ENCODE measurements around the gene MPDU1. TPM values are rescaled to one million over a fixed set of nuclear protein-coding genes. Genes with fewer than 3 reads are reported as not detected.
A peak's percentile ranks its signal among the peaks of the same experiment; 100 is the strongest.

MPDU1 gene
- total and polyA plus RNA-seq, 2 of the 13 experiments (the other 11 are each of a cell fraction or from before 2014, with no cell fraction given) = 112 to 167 TPM

DNA sequence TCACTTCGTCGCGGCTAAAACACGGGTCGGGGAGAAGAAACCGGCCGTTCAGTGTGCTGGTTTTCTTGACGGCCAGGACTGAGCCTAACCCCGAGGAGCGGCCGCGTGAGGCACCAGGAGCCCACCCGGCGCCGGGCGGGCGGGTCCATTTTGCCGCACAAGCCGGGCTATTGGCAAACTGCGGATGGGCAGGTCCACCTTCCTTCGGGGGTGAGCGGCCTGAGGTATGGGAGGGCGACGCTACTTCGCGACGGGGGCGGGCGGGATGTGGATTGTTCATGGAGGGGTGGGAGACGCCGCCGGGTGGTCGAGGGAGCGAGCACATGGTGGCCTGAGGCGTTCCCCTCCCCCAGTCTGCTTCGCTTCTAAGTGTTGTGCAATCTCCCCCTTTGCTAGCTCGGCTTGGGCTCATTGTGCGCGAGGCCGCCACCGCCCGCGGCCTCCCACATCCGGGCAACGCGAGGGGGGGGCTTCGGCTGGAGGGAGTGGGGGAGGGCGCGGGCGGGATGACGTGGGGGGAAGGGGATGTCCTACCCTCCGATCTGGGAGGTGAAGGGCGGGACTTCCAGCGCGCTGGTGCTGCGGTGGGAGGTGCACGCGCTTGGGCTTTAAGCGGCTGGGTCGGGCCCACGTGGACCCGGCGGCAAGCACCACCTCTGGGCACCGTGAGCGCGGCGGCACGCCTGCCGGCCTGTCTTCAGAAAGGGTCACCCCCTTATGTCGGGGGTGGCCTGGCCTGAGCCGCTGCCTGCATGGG is 10.2 kb upstream of the MPDU1 start (continued):
- TF ChIP-seq, protein P1, sequence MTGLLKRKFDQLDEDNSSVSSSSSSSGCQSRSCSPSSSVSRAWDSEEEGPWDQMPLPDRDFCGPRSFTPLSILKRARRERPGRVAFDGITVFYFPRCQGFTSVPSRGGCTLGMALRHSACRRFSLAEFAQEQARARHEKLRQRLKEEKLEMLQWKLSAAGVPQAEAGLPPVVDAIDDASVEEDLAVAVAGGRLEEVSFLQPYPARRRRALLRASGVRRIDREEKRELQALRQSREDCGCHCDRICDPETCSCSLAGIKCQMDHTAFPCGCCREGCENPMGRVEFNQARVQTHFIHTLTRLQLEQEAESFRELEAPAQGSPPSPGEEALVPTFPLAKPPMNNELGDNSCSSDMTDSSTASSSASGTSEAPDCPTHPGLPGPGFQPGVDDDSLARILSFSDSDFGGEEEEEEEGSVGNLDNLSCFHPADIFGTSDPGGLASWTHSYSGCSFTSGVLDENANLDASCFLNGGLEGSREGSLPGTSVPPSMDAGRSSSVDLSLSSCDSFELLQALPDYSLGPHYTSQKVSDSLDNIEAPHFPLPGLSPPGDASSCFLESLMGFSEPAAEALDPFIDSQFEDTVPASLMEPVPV (CRISPR knock-in tag; IDR thresholded peaks at IDR 0.05) = no peak; the same call in 1 of the 2 replicates
- TF ChIP-seq BRCA1 (CRISPR knock-in tag; IDR thresholded peaks at IDR 0.05) = no peak
- no peak for TF ChIP-seq SRF (IDR thresholded peaks at IDR 0.05; ENCODE audit: low read depth, low read length)
- TF ChIP-seq, protein P2, sequence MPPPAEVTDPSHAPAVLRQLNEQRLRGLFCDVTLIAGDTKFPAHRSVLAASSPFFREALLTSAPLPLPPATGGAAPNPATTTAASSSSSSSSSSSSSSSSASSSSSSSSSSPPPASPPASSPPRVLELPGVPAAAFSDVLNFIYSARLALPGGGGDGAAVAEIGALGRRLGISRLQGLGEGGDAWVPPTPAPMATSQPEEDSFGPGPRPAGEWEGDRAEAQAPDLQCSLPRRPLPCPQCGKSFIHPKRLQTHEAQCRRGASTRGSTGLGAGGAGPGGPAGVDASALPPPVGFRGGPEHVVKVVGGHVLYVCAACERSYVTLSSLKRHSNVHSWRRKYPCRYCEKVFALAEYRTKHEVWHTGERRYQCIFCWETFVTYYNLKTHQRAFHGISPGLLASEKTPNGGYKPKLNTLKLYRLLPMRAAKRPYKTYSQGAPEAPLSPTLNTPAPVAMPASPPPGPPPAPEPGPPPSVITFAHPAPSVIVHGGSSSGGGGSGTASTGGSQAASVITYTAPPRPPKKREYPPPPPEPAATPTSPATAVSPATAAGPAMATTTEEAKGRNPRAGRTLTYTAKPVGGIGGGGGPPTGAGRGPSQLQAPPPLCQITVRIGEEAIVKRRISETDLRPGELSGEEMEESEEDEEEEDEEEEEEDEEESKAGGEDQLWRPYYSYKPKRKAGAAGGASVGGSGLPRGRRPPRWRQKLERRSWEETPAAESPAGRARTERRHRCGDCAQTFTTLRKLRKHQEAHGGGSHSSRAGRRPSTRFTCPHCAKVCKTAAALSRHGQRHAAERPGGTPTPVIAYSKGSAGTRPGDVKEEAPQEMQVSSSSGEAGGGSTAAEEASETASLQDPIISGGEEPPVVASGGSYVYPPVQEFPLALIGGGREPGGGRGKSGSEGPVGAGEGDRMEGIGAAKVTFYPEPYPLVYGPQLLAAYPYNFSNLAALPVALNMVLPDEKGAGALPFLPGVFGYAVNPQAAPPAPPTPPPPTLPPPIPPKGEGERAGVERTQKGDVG (CRISPR knock-in tag; IDR thresholded peaks at IDR 0.05; ENCODE audit: borderline replicate concordance) = no peak; the same call in 1 of the 2 replicates
- TF ChIP-seq ZNF616 (CRISPR knock-in tag; IDR thresholded peaks at IDR 0.05; ENCODE audit: low read depth) = no peak
- TF ChIP-seq, protein P3, sequence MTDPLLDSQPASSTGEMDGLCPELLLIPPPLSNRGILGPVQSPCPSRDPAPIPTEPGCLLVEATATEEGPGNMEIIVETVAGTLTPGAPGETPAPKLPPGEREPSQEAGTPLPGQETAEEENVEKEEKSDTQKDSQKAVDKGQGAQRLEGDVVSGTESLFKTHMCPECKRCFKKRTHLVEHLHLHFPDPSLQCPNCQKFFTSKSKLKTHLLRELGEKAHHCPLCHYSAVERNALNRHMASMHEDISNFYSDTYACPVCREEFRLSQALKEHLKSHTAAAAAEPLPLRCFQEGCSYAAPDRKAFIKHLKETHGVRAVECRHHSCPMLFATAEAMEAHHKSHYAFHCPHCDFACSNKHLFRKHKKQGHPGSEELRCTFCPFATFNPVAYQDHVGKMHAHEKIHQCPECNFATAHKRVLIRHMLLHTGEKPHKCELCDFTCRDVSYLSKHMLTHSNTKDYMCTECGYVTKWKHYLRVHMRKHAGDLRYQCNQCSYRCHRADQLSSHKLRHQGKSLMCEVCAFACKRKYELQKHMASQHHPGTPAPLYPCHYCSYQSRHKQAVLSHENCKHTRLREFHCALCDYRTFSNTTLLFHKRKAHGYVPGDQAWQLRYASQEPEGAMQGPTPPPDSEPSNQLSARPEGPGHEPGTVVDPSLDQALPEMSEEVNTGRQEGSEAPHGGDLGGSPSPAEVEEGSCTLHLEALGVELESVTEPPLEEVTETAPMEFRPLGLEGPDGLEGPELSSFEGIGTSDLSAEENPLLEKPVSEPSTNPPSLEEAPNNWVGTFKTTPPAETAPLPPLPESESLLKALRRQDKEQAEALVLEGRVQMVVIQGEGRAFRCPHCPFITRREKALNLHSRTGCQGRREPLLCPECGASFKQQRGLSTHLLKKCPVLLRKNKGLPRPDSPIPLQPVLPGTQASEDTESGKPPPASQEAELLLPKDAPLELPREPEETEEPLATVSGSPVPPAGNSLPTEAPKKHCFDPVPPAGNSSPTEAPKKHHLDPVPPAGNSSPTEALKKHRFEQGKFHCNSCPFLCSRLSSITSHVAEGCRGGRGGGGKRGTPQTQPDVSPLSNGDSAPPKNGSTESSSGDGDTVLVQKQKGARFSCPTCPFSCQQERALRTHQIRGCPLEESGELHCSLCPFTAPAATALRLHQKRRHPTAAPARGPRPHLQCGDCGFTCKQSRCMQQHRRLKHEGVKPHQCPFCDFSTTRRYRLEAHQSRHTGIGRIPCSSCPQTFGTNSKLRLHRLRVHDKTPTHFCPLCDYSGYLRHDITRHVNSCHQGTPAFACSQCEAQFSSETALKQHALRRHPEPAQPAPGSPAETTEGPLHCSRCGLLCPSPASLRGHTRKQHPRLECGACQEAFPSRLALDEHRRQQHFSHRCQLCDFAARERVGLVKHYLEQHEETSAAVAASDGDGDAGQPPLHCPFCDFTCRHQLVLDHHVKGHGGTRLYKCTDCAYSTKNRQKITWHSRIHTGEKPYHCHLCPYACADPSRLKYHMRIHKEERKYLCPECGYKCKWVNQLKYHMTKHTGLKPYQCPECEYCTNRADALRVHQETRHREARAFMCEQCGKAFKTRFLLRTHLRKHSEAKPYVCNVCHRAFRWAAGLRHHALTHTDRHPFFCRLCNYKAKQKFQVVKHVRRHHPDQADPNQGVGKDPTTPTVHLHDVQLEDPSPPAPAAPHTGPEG (CRISPR knock-in tag; IDR thresholded peaks at IDR 0.05) = peak; percentile 75
- TF ChIP-seq NFE2L2 (IDR thresholded peaks at IDR 0.05; ENCODE audit: low read length) = no peak
- TF ChIP-seq, protein P4, sequence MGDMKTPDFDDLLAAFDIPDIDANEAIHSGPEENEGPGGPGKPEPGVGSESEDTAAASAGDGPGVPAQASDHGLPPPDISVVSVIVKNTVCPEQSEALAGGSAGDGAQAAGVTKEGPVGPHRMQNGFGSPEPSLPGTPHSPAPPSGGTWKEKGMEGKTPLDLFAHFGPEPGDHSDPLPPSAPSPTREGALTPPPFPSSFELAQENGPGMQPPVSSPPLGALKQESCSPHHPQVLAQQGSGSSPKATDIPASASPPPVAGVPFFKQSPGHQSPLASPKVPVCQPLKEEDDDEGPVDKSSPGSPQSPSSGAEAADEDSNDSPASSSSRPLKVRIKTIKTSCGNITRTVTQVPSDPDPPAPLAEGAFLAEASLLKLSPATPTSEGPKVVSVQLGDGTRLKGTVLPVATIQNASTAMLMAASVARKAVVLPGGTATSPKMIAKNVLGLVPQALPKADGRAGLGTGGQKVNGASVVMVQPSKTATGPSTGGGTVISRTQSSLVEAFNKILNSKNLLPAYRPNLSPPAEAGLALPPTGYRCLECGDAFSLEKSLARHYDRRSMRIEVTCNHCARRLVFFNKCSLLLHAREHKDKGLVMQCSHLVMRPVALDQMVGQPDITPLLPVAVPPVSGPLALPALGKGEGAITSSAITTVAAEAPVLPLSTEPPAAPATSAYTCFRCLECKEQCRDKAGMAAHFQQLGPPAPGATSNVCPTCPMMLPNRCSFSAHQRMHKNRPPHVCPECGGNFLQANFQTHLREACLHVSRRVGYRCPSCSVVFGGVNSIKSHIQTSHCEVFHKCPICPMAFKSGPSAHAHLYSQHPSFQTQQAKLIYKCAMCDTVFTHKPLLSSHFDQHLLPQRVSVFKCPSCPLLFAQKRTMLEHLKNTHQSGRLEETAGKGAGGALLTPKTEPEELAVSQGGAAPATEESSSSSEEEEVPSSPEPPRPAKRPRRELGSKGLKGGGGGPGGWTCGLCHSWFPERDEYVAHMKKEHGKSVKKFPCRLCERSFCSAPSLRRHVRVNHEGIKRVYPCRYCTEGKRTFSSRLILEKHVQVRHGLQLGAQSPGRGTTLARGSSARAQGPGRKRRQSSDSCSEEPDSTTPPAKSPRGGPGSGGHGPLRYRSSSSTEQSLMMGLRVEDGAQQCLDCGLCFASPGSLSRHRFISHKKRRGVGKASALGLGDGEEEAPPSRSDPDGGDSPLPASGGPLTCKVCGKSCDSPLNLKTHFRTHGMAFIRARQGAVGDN (CRISPR knock-in tag; IDR thresholded peaks at IDR 0.05) = peak; percentile 89
- TF ChIP-seq CCAR2 (optimal IDR thresholded peaks at IDR 0.05; ENCODE audit: low read depth, low read length) = no peak
- TF ChIP-seq, protein P5, sequence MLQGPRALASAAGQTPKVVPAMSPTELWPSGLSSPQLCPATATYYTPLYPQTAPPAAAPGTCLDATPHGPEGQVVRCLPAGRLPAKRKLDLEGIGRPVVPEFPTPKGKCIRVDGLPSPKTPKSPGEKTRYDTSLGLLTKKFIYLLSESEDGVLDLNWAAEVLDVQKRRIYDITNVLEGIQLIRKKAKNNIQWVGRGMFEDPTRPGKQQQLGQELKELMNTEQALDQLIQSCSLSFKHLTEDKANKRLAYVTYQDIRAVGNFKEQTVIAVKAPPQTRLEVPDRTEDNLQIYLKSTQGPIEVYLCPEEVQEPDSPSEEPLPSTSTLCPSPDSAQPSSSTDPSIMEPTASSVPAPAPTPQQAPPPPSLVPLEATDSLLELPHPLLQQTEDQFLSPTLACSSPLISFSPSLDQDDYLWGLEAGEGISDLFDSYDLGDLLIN (CRISPR knock-in tag; IDR thresholded peaks at IDR 0.05; ENCODE audit: borderline replicate concordance) = no peak
- no peak for TF ChIP-seq ZSCAN21 (CRISPR knock-in tag; IDR thresholded peaks at IDR 0.05; ENCODE audit: borderline replicate concordance)

Measured in HepG2 (cell line).